ENCODE measurements around the gene HOXC4. TPM values are rescaled to one million over a fixed set of nuclear protein-coding genes. Genes with fewer than 3 reads are reported as not detected.

Gene HOXC4
- total RNA-seq, 4 donors from 2014 or later: 0.51 to 2.0 (median 0.71) TPM

GRCh38 chr12:54010972-54011664 is 42.5 kb upstream of the HOXC4 start:
- DNase-seq (no peak), ATAC-seq (no peak)
- TF ChIP-seq POLR2A (IDR thresholded peaks at IDR 0.05): no peak
- no peaks in the 10 kb centered on the region for H3K36me3 ChIP-seq
- peak overlapping the region; percentile 94 to 100 (median 98) for H3K27ac ChIP-seq
- H3K27me3 ChIP-seq: no peaks in the 10 kb centered on the region
- in situ Hi-C loops (cut with MboI; ENCODE audit: low sequenced_read_pairs in 4 of 4) (loop anchor here in 2 of 4 donors (10.0 to 25.0 kb wide), 2 partner anchors 194 to 351 kb away; partner anchors contain the start of gene GPR84 (in 2 of the 2)), intact Hi-C loops (cut with DNase I; ENCODE audit: low total_unique reads) (loop anchor here (5.0 kb wide), 1 partner anchor 514 kb away; the partner anchor contains the start of gene MAP3K12)
- H3K9me3 ChIP-seq: no peaks in the 10 kb centered on the region
- peaks cover 51 to 62% of the 10 kb centered on the region in 2 donors for H3K4me1 ChIP-seq
- peak overlapping the region; percentile 62 to 81 (median 64) for H3K4me3 ChIP-seq

GRCh38 chr12:54011665-54012532 is 41.7 kb upstream of the HOXC4 start:
- TF ChIP-seq, protein P1, sequence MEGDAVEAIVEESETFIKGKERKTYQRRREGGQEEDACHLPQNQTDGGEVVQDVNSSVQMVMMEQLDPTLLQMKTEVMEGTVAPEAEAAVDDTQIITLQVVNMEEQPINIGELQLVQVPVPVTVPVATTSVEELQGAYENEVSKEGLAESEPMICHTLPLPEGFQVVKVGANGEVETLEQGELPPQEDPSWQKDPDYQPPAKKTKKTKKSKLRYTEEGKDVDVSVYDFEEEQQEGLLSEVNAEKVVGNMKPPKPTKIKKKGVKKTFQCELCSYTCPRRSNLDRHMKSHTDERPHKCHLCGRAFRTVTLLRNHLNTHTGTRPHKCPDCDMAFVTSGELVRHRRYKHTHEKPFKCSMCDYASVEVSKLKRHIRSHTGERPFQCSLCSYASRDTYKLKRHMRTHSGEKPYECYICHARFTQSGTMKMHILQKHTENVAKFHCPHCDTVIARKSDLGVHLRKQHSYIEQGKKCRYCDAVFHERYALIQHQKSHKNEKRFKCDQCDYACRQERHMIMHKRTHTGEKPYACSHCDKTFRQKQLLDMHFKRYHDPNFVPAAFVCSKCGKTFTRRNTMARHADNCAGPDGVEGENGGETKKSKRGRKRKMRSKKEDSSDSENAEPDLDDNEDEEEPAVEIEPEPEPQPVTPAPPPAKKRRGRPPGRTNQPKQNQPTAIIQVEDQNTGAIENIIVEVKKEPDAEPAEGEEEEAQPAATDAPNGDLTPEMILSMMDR (IDR thresholded peaks at IDR 0.05 in 4 of 5, conservative IDR thresholded peaks at IDR 0.05 in 1 of 5): no peak
- no peak for TF ChIP-seq POLR2A (IDR thresholded peaks at IDR 0.05)
- ATAC-seq (no peak), DNase-seq (no peak)
- peak overlapping the region; percentile 94 to 100 (median 98) for H3K27ac ChIP-seq
- peaks cover 44 to 57% of the 10 kb centered on the region in 2 donors for H3K4me1 ChIP-seq
- peak overlapping the region; percentile 62 to 81 (median 64) for H3K4me3 ChIP-seq
- in situ Hi-C loops (cut with MboI; ENCODE audit: low sequenced_read_pairs in 4 of 4) (loop anchor here in 2 of 4 donors (10.0 to 25.0 kb wide), 2 partner anchors 193 to 350 kb away; partner anchors contain the start of gene GPR84 (in 2 of the 2)), intact Hi-C loops (cut with DNase I; ENCODE audit: low total_unique reads) (loop anchor here (5.0 kb wide), 1 partner anchor 515 kb away; the partner anchor contains the start of gene MAP3K12)
- H3K9me3 ChIP-seq: no peaks in the 10 kb centered on the region
- no peaks in the 10 kb centered on the region for H3K27me3 ChIP-seq
- no peaks in the 10 kb centered on the region for H3K36me3 ChIP-seq

- DNase-seq (no peak), ATAC-seq (no peak)
- H3K36me3 ChIP-seq: no peaks in the 10 kb centered on the region
- peak overlapping the region; percentile 94 to 100 (median 98) for H3K27ac ChIP-seq
- TF ChIP-seq POLR2A (IDR thresholded peaks at IDR 0.05): no peak
- TF ChIP-seq, protein P1 (IDR thresholded peaks at IDR 0.05 in 4 of 5, conservative IDR thresholded peaks at IDR 0.05 in 1 of 5): no peak
- intact Hi-C loops (cut with DNase I; ENCODE audit: low total_unique reads): loop anchor here (5.0 kb wide), 1 partner anchor 516 kb away; the partner anchor contains the start of gene MAP3K12
- H3K9me3 ChIP-seq: no peaks in the 10 kb centered on the region
- H3K4me3 ChIP-seq: no peak overlapping the region
- in situ Hi-C loops (cut with MboI; ENCODE audit: low sequenced_read_pairs in 4 of 4): loop anchor here in 2 of 4 donors (10.0 to 25.0 kb wide), 2 partner anchors 192 to 349 kb away; partner anchors contain the start of gene GPR84 (in 2 of the 2)
- H3K4me1 ChIP-seq: peaks cover 37 to 52% of the 10 kb centered on the region in 2 donors
- no peaks in the 10 kb centered on the region for H3K27me3 ChIP-seq
Measured at GRCh38 chr12:54012631-54013409, 40.8 kb upstream of the HOXC4 start.

DNA sequence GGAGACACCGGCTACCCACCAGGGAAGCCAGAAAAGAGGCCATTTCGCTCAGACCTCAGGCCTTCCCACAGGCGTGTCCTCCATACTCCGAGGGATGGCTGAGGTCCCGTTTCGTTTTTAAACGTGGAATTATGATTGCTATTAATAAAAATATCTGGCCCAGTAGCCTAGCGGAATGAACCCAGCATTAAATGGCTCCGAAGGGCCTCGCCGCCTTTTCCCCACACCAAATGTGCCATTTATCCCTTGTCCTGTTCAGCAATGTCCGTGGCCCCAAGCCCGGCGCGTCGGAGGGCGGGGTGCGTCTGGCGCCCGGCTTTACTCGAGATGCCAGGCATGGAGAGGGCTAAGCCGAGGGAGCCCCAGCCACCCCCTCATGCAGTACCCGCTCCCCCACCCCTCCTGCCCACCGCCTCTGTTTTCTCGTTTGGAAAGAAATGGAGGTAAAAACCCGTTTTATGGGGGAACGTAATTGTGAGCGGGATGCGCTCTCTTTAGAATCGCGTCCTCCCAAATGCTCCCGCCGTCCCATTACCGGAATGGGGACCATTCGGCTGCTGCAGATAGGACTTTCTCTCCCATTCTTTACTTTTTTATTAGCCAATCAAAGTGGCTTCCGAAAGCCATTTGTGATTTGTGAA is 39.1 kb upstream of the HOXC4 start:
- TF ChIP-seq, protein P1 (IDR thresholded peaks at IDR 0.05 in 4 of 5, conservative IDR thresholded peaks at IDR 0.05 in 1 of 5): no peak
- TF ChIP-seq POLR2A (IDR thresholded peaks at IDR 0.05): no peak
- DNase-seq (no peak), ATAC-seq (no peak)
- peak overlapping the region; percentile 94 to 100 (median 98) for H3K27ac ChIP-seq
- in situ Hi-C loops (cut with MboI; ENCODE audit: low sequenced_read_pairs in 4 of 4): loop anchor here in 2 of 4 donors (10.0 to 25.0 kb wide), 2 partner anchors 190 to 348 kb away; partner anchors contain the start of gene GPR84 (in 2 of the 2)
- no peaks in the 10 kb centered on the region for H3K9me3 ChIP-seq
- peaks cover 34 to 52% of the 10 kb centered on the region in 2 donors for H3K4me1 ChIP-seq
- no peaks in the 10 kb centered on the region for H3K36me3 ChIP-seq
- no peaks in the 10 kb centered on the region for H3K27me3 ChIP-seq
- intact Hi-C loops (cut with DNase I; ENCODE audit: low total_unique reads): loop anchor here (5.0 kb wide), 2 partner anchors 268 to 517 kb away; partner anchors contain the start of genes CBX5, HNRNPA1 and MAP3K12
- peak overlapping the region; percentile 52 to 65 (median 56) for H3K4me3 ChIP-seq
